Activated T-cell treated with anti-CD3 and anti-CD28 coated beads, Interleukin-2, amount 50 U/mL, for 4 hours (primary cell): ENCODE data around the gene ZNF337. TPM values are rescaled to one million over a fixed set of nuclear protein-coding genes. Genes with fewer than 3 reads are reported as not detected.
"Not testable (repeated sequence)": the region's sequence is repeated elsewhere in the genome, so short reads cannot be mapped to it uniquely, and the experiment has no call there.

Experiments used
- ATAC-seq, 2 donors: fragments of 200-7000 bp; cut with Tn5 transposase; one replicate each; pipeline ENCODE4 v1.10.0; 2021
- DNase-seq: peaks from one replicate; pipeline ENCODE4 v3.0.0-alpha.2; 2020
- H3K27me3 Mint-ChIP-seq: one replicate; pipeline ENCODE4 v1.8.0; 2021; ENCODE audit warnings: low read depth, mixed read lengths
- H3K36me3 Mint-ChIP-seq: one replicate; pipeline ENCODE4 v1.8.0; 2022; ENCODE audit warnings: mixed read lengths; ENCODE audit not compliant: insufficient read depth
- H3K4me1 Mint-ChIP-seq: one replicate; pipeline ENCODE4 v1.8.0; 2021; ENCODE audit warnings: low read depth, mixed read lengths
- H3K4me3 Mint-ChIP-seq: one replicate; pipeline ENCODE4 v1.8.0; 2021; ENCODE audit warnings: mild to moderate bottlenecking, moderate library complexity, mixed read lengths
- H3K9me3 Mint-ChIP-seq: one replicate; pipeline ENCODE4 v1.8.0; 2021; ENCODE audit warnings: mixed read lengths
- total RNA-seq, 3 donors: library from RNA; stranded (reverse); gene quantifications; one replicate each; pipeline ENCODE4 v1.2.1, GENCODE V29; 2021

The ZNF337 gene
- total RNA-seq, 3 donors from 2014 or later: 7.5 to 7.6 (median 7.6) TPM

DNA sequence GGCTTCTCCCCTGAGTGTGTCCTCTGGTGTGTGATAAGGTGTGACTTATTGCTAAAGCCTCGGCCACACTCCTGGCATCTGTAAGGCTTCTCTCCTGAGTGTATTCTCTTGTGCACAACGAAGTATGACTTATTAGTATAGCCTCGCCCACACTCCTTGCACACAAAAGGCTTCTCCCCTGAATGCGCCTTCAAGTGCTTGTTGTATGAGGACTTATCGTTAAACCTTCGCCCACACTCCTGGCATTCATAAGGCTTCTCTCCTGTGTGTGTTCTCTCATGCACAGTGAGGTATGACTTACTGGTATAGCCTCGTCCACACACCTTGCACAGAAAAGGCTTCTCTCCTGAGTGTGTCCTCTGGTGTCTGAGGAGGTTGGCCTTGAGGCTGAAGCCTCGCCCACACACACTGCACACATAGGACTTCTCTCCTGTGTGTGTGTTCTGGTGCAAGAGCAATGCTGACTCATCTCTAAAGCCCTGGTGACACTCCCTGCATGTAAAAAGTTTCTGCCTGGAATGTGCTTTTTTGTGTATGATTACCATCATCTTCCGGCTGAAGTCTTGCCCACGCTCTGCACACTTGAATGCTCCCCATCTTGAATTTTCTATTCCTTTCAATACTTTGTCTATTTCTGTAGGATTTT is 20.4 kb downstream of the ZNF337 start:
- Mint-ChIP-seq H3K36me3 (peaks cover 65% of the 10 kb centered on the region), H3K4me1 (peaks cover 6% of the 10 kb centered on the region), H3K27me3 (no peaks in the 10 kb centered on the region), H3K9me3 (no peaks in the 10 kb centered on the region), H3K4me3 (no peak overlapping the region)
- no peak for ATAC-seq
- no peak for DNase-seq

- ATAC-seq (no peak), DNase-seq (no peak)
- Mint-ChIP-seq H3K36me3 (peaks cover 60% of the 10 kb centered on the region), H3K27me3 (no peaks in the 10 kb centered on the region), H3K4me3 (no peak overlapping the region), H3K4me1 (peaks cover 6% of the 10 kb centered on the region), H3K9me3 (no peaks in the 10 kb centered on the region)
These were observed 21.5 kb downstream of the ZNF337 start for GRCh38 chr20:25675161-25675560.

DNA sequence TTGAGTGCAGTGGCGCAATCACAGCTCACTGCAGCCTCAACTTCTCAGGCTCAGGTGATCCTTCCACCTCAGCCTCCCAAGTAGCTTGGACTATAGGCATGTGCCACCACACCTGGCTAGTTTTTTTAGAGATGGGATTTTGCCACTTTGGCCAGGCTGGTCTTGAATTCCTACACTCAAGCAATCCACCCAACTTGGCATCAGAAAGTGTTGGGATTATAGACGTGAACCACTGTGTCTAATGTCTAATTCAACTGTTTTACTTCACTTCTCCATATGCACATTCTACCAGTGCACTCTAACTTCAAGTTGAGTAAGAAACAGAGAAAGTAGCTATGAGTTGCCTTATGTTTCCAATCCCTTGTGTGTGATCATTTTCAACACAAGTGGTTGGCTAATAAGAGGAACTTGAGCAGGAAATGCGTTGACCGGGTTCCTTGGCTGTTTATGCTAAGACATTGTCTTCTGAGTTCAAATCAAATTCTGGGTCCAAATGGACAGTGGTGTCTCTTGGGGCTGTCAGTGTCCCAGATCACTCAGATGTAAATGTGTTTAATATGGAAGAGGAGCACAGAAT is 23.9 kb downstream of the ZNF337 start:
- no peak for DNase-seq
- ATAC-seq: no peak
- no peaks in the 10 kb centered on the region for H3K4me1 Mint-ChIP-seq
- H3K4me3 Mint-ChIP-seq: no peak overlapping the region
- H3K36me3 Mint-ChIP-seq: peaks cover 40% of the 10 kb centered on the region
- H3K27me3 Mint-ChIP-seq: no peaks in the 10 kb centered on the region
- H3K9me3 Mint-ChIP-seq: no peaks in the 10 kb centered on the region

- peaks cover 13% of the 10 kb centered on the region for H3K36me3 Mint-ChIP-seq
- no peak overlapping the region for H3K4me3 Mint-ChIP-seq
- no peak for ATAC-seq
- no peaks in the 10 kb centered on the region for H3K27me3 Mint-ChIP-seq
- H3K4me1 Mint-ChIP-seq: no peaks in the 10 kb centered on the region
- H3K9me3 Mint-ChIP-seq: no peaks in the 10 kb centered on the region
- DNase-seq: no peak
These were observed 26.7 kb downstream of the ZNF337 start for GRCh38 chr20:25669826-25670422.

DNA sequence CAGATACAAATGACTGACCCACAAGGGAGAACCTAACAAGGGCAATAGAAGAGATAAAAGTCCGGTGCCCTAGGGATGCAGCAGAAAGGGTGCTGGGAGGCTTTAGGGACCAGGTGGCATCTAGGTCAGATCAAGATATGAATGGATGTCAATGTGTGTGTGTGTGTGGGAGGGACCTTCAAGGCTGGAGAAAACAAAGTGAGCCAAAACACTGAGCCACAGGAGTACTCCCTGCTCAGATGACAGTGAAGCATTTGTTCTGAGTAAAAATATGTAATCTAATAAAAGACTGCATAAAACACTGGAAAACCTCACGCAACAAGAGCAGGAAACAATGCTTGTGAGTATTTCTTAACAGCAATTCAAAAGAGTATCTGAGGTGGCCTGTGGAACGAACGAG is 28.2 kb downstream of the ZNF337 start:
- peaks cover 3% of the 10 kb centered on the region for H3K36me3 Mint-ChIP-seq
- H3K4me3 Mint-ChIP-seq: no peak overlapping the region
- H3K4me1 Mint-ChIP-seq: no peaks in the 10 kb centered on the region
- H3K27me3 Mint-ChIP-seq: no peaks in the 10 kb centered on the region
- DNase-seq: no peak
- no peak for ATAC-seq
- H3K9me3 Mint-ChIP-seq: no peaks in the 10 kb centered on the region

GRCh38 chr20:25659999-25660398 is 36.7 kb downstream of the ZNF337 start:
- DNase-seq (no peak), ATAC-seq (no peak)
- Mint-ChIP-seq H3K4me1 (peaks cover 5% of the 10 kb centered on the region), H3K27me3 (no peaks in the 10 kb centered on the region), H3K9me3 (no peaks in the 10 kb centered on the region), H3K36me3 (peaks cover 11% of the 10 kb centered on the region), H3K4me3 (no peak overlapping the region)

GRCh38 chr20:25654487-25654886 is 42.2 kb downstream of the ZNF337 start:
- DNase-seq (no peak), ATAC-seq (no peak)
- Mint-ChIP-seq H3K9me3 (no peaks in the 10 kb centered on the region), H3K36me3 (peaks cover 15% of the 10 kb centered on the region), H3K27me3 (no peaks in the 10 kb centered on the region), H3K4me3 (no peak overlapping the region), H3K4me1 (peaks cover 5% of the 10 kb centered on the region)

GRCh38 chr20:25652866-25653265 is 43.8 kb downstream of the ZNF337 start:
- H3K4me1 Mint-ChIP-seq: not testable (repeated sequence)

DNA sequence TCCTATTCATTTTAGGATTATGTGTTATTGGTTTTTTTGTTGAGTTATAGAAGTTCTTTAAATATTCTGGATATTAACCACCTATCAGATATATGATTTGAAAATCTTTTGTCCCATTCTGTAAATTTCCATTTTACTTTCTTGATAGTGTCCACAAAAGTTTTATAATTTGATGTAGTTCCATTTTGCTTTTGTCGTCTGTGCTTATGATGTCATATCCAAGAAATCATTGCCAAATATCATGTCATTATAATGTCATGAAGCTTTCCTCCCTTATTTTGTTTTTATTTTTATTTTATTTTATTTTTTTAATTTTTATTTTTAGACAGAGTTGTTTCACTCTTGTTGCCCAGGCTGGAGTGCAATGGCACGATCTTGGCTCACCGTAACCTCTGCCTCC is 51.8 kb downstream of the ZNF337 start:
- ATAC-seq (no peak), DNase-seq (no peak)
- peaks cover 13% of the 10 kb centered on the region for H3K36me3 Mint-ChIP-seq
- H3K27me3 Mint-ChIP-seq: no peaks in the 10 kb centered on the region
- H3K4me3 Mint-ChIP-seq: no peak overlapping the region
- peaks cover 9% of the 10 kb centered on the region for H3K4me1 Mint-ChIP-seq
- no peaks in the 10 kb centered on the region for H3K9me3 Mint-ChIP-seq

More at GRCh38 chr20:25652866-25653265, 43.8 kb downstream of the ZNF337 start:
- ATAC-seq, H3K27me3 Mint-ChIP-seq, DNase-seq, H3K9me3 Mint-ChIP-seq, H3K4me3 Mint-ChIP-seq: not testable (repeated sequence)
- peaks cover 21% of the 10 kb centered on the region for H3K36me3 Mint-ChIP-seq

- Mint-ChIP-seq H3K4me1 (peaks cover 9% of the 10 kb centered on the region), H3K9me3 (no peaks in the 10 kb centered on the region), H3K27me3 (no peaks in the 10 kb centered on the region), H3K4me3 (no peak overlapping the region), H3K36me3 (peaks cover 9% of the 10 kb centered on the region)
- ATAC-seq (no peak), DNase-seq (no peak)
These were observed 52.9 kb downstream of the ZNF337 start for GRCh38 chr20:25643716-25644115.

GRCh38 chr20:25637247-25637646 is 59.4 kb downstream of the ZNF337 start:
- DNase-seq: no peak
- Mint-ChIP-seq H3K27me3 (no peaks in the 10 kb centered on the region), H3K4me1 (no peaks in the 10 kb centered on the region), H3K36me3 (peaks cover 21% of the 10 kb centered on the region), H3K9me3 (peaks cover 9% of the 10 kb centered on the region), H3K4me3 (no peak overlapping the region)
- no peak for ATAC-seq

DNA sequence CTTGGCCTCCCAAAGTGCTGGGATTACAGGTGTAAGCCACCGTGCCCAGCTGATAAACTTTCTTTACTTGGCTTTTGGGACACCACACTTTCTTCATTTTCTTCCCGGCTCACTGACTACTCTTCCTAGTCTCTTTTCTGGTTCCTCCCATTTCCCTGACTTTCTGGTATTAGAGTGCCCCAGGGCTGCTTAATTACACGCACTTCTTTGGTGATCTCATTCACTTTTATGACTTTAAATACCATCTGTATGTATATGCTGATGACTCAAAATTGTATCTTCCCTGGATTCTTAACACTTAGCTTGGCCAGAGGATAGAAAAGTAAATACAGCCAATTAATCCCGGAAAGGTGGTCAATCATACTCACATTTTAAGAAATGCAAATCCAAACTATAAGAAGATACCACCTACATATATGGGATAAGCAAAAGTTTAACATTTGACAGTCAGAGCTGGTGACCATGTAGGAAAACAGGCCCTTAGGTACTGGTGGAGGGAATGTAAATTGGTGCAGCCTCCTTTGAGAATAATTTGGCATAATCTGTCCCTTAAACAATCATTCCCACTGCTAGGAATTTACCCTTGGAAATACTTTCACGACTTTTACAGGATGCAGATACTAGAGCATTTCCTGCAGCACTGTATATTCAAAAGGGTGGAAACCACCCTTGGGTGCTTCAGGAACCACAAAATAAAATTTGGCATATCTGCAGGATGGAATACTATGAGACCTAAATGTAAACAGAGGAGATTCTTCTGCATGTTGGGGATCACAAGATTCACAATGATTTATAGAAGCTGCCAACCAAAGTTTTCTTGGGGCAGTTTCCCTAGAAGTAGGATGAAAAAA is 63.5 kb downstream of the ZNF337 start:
- H3K27me3 Mint-ChIP-seq: no peaks in the 10 kb centered on the region
- no peak for DNase-seq
- peaks cover 11% of the 10 kb centered on the region for H3K9me3 Mint-ChIP-seq
- no peak for ATAC-seq
- no peaks in the 10 kb centered on the region for H3K4me1 Mint-ChIP-seq
- no peak overlapping the region for H3K4me3 Mint-ChIP-seq
- H3K36me3 Mint-ChIP-seq: peaks cover 23% of the 10 kb centered on the region

- not testable (repeated sequence) for ATAC-seq
These were observed 66.0 kb downstream of the ZNF337 start for GRCh38 chr20:25630615-25631014.

GRCh38 chr20:25629816-25630499 is 66.7 kb downstream of the ZNF337 start:
- H3K4me3 Mint-ChIP-seq: no peak overlapping the region
- no peak for ATAC-seq
- peaks cover 6% of the 10 kb centered on the region for H3K9me3 Mint-ChIP-seq

More at GRCh38 chr20:25630615-25631014, 66.0 kb downstream of the ZNF337 start:
- DNase-seq, H3K27me3 Mint-ChIP-seq, H3K4me3 Mint-ChIP-seq, H3K9me3 Mint-ChIP-seq, H3K4me1 Mint-ChIP-seq: not testable (repeated sequence)
- H3K36me3 Mint-ChIP-seq: peaks cover 15% of the 10 kb centered on the region

More at GRCh38 chr20:25629816-25630499, 66.7 kb downstream of the ZNF337 start:
- DNase-seq: no peak
- H3K36me3 Mint-ChIP-seq: peaks cover 11% of the 10 kb centered on the region
- H3K4me1 Mint-ChIP-seq: no peaks in the 10 kb centered on the region
- no peaks in the 10 kb centered on the region for H3K27me3 Mint-ChIP-seq
